Measurements from ENCODE around the gene SDR42E2. TPM values are rescaled to one million over a fixed set of nuclear protein-coding genes. Genes with fewer than 3 reads are reported as not detected.
"Not testable (repeated sequence)": the region's sequence is repeated elsewhere in the genome, so short reads cannot be mapped to it uniquely, and the experiment has no call there.

Gene SDR42E2
- total RNA-seq = not detected

DNA sequence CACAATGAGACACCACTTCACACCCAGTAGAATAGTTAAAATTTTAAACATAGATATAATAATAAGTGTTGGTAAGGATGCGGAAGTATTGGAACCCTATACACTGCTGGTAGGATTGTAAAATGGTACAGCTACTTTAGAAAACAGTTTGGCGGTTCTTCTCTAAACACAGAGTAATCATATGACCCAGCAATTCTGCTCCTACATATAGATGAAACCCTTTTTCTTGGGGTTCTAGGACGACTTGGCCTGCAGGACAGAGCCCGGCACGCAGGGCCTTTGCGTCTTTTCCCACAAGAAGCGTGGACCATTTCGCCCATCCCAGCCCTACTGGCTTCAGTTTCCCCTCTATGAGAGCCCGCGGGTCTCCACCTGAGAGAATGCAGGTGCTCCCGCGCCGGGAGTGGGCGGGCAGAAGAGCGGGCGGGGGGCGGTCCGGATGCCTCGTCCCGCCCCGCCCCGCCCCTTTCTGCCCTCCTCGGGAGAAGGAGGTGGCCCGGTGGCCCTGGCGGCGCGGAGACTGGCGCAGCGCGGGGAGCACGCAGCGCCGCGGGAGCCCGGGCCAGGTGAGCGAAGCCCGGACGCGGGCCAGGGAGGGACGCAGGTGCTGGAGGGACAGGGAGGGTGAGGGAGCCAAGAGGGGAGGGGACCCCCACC, at the start of gene SDR42E2:
TSS of gene SDR42E2 (plus strand) at position 508 of the 657 bp plus-strand sequence. CDS start 3,077 bp downstream, outside the sequence.
- no peaks in the 10 kb centered on the region for H3K9me3 Mint-ChIP-seq
- H3K27ac Mint-ChIP-seq = no peak within 1 kb of the TSS
- H3K4me1 Mint-ChIP-seq = peaks cover 3% of the 10 kb centered on the region
- peaks cover 12% of the 10 kb centered on the region for H3K27me3 Mint-ChIP-seq
- no peak within 1 kb of the TSS for H3K4me3 Mint-ChIP-seq
- H3K36me3 Mint-ChIP-seq = no peaks in the 10 kb centered on the region
- peak; percentile 46 for DNase-seq

DNA sequence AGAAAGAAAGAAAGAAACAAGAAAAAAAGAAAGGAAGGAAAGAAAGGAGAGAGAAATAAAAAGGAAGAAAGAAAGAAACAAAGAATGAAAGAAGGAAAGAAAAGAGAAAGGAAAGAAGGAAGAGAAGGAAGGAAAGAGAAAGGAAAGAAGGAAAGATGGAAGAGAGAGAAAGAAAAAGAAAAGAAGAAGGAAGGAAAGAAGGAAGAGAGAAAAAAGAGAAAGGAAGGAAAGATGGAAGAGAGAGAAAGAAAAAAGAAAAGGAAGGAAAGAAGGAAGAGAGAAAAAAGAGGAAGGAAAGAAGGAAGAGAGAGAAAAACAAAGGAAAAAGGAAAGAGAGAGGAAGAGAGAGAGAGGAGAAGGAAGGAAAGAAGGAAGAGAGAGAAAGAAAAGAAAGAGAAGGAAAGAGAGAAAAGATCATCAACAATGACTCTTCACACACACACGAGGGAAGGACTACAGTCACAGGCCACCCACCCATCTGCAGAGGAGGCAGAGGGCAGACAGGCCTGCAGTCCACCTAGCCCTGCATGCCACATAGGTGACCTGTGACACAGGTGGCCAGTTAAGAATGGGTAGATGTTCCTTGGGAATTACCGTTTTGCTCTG, 46.1 kb upstream of the SDR42E2 start:
- Mint-ChIP-seq H3K36me3 (no peaks in the 10 kb centered on the region), H3K4me3 (no peak overlapping the region), H3K9me3 (no peaks in the 10 kb centered on the region), H3K27me3 (no peaks in the 10 kb centered on the region), H3K27ac (no peak overlapping the region), H3K4me1 (no peaks in the 10 kb centered on the region)
- no peak for DNase-seq

DNA sequence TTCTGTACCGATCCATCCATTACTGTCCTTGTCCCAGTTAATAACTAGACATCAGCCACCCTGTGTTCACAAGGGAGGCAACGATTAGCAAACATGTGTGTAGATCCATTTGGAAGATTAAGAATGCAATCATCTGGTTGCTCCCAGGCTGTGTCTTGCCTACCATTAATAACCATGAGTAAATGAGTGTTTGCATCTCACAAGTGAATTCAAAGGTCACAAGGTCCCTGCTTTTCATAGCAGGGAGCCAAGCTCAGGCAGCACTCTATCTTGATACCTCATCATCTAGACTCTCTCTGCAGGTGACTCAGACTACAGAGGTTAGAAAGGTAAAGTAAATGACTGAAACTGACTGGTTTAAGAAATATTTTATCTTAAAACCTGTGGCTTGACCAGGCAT, 44.7 kb upstream of the SDR42E2 start:
- H3K27ac Mint-ChIP-seq = no peak overlapping the region
- H3K36me3 Mint-ChIP-seq = no peaks in the 10 kb centered on the region
- H3K27me3 Mint-ChIP-seq = no peaks in the 10 kb centered on the region
- H3K4me3 Mint-ChIP-seq = no peak overlapping the region
- H3K4me1 Mint-ChIP-seq = no peaks in the 10 kb centered on the region
- no peaks in the 10 kb centered on the region for H3K9me3 Mint-ChIP-seq
- DNase-seq = no peak

DNA sequence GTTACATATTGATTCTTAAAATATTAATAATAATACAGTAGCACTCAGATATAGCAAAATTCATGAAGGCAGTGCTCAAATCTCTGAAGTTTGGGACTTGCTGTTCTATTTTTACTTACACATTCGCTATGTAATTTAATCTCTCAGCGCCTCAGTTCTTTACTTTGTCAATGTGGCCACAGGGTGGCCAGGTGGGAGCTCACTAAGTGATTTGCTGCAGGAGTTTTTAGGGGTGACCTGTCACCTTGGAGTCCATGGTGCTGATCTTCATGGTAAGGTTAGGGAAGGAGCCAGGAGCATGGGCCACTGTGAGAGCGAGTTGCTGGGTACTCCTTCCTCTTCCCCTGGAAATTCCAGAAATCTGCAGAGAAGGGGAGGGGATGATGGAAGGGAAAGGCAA, 41.9 kb upstream of the SDR42E2 start:
- no peak overlapping the region for H3K27ac Mint-ChIP-seq
- no peak for DNase-seq
- H3K36me3 Mint-ChIP-seq = no peaks in the 10 kb centered on the region
- no peaks in the 10 kb centered on the region for H3K27me3 Mint-ChIP-seq
- no peaks in the 10 kb centered on the region for H3K4me1 Mint-ChIP-seq
- H3K4me3 Mint-ChIP-seq = no peak overlapping the region
- no peaks in the 10 kb centered on the region for H3K9me3 Mint-ChIP-seq

DNA sequence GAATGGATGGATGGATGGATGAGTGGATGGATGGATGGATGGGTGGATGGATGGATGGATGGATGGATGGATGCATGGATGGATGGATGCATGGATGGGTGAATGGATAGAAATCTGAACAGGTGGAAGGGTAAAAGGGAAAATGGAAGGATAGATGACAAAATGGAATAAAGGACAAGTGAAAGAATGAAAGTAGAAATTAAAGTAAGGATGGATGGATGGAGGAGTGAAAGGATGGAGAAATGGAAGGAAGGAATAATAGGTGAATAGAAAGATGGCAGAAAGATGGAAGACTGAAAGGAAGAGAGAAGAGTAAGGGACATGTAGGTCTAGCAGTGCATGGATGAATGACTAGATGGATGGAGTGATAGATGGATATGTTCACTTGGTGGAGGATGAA, 40.1 kb upstream of the SDR42E2 start:
- Mint-ChIP-seq H3K9me3 (no peaks in the 10 kb centered on the region), H3K4me3 (no peak overlapping the region), H3K4me1 (no peaks in the 10 kb centered on the region), H3K36me3 (no peaks in the 10 kb centered on the region), H3K27ac (no peak overlapping the region), H3K27me3 (no peaks in the 10 kb centered on the region)
- DNase-seq = no peak

DNA sequence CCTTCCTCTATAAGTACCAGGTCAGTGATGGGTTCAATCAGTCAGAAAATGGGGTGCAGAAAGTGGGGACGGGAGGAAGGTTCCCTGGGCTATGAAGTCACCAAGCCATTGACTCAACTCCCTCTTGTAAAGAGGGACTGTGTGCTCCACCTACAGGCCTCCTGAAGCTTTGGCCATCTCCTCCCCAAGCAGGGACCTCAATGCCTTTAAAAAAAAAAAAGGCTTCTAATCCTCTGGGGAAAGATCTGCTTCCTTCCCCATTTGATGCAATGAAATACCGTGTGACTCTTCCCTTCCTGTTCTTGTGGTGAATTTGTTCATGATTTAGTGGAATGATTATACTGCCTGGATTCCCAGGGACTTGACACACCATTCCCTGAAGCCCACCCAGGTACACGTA, 39.2 kb upstream of the SDR42E2 start:
- H3K36me3 Mint-ChIP-seq = no peaks in the 10 kb centered on the region
- H3K4me1 Mint-ChIP-seq = no peaks in the 10 kb centered on the region
- no peak for DNase-seq

DNA sequence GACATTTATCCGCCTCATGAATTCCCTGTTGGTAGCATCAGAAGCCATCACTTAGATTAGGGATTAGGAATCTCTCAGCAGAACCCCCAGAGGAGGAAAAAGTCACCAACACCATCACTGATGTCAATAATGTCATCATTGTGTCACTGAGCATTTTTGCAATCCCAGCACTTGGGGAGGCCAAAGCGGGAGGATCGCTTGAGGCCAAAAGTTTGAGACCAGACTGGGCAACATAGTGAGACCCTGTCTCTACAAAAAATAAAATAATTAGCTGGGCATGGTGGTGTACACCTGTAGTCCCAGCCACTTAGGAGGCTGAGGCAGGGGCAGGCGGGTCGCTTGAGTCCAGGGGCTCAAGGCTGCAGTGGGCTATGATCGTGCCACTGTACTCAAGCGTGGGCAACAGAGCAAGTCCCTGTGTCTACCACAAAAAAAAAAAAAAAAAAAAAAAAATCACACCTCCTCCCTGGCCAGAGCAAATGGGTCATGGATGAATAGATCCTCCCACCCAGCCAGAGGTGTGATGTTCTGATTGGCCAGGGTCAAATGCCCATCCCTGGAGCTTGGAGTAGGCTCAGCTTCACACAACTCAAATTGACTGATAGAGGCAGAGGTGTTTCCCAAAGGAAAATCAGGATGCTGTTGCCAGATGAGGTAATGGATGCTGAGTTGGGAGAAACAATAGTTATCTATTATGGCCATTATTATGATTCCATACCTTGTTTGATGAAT, 38.4 kb upstream of the SDR42E2 start:
- no peaks in the 10 kb centered on the region for H3K4me1 Mint-ChIP-seq

More for the DNA sequence above, 39.2 kb upstream of the SDR42E2 start:
- Mint-ChIP-seq H3K27me3 (no peaks in the 10 kb centered on the region), H3K4me3 (no peak overlapping the region), H3K27ac (no peak overlapping the region), H3K9me3 (no peaks in the 10 kb centered on the region)

DNA sequence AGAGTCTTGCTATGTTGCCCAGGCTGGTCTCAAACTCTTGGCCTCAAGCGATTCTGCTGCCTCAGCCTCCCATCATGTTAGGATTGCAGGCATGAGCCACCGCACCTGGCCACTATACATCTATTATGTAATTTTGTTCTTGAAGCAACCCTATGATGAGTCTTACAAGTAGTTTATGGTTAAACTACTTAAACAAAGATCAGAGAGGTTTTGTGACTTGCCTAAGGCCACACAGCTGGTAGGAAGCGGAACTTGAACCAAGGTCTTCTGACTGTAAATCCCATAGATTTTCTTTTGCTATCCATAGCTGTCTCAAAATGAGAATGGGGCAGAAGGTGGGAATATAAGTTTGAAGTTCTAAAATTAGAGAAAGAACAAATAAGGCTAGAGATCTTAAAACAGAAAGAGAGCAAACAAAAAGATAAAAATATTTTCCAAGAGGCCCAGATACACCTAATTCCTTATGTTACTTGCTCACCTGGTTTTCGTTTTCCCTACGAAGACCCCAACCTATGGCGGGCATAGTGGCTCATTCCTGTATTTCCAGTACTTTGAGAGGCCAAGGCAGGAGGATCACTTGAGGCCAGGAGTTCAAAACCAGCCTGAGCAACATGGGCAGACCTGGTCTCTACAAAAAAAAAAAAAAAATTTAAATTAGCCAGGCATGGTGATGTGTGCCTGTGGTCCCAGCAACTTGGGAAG, 37.6 kb upstream of the SDR42E2 start:
- H3K4me3 Mint-ChIP-seq = no peak overlapping the region
- H3K27ac Mint-ChIP-seq = no peak overlapping the region
- no peaks in the 10 kb centered on the region for H3K9me3 Mint-ChIP-seq
- no peaks in the 10 kb centered on the region for H3K36me3 Mint-ChIP-seq
- no peaks in the 10 kb centered on the region for H3K27me3 Mint-ChIP-seq
- H3K4me1 Mint-ChIP-seq = no peaks in the 10 kb centered on the region
- no peak for DNase-seq

More for the DNA sequence above, 38.4 kb upstream of the SDR42E2 start:
- Mint-ChIP-seq H3K27me3 (no peaks in the 10 kb centered on the region), H3K9me3 (no peaks in the 10 kb centered on the region), H3K27ac (no peak overlapping the region), H3K36me3 (no peaks in the 10 kb centered on the region), H3K4me3 (no peak overlapping the region)
- no peak for DNase-seq

DNA sequence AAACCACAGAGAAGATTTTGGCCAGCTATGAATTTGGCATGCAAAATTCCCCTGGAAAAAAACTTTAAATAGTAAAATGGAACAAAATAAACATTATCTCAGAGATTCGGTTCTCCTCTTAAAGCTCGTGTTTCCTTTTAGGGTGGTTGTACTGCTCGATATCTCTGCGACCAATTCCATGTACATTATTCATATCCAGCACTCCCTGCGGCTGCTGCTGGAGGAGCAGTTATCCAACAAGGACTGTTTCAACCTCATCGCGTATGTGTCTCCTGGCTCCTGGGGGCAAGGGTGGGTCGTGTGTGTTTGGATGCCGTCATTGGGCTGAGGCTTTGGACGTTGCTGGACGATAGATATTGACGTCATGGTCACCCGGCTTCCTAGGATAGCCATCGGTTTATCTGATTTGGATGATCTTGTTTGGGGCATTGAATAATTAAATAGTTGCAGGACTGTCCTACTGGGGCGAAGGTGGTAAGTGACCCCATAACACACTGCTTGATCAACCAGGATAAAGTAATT, 36.2 kb upstream of the SDR42E2 start:
- no peaks in the 10 kb centered on the region for H3K27me3 Mint-ChIP-seq
- DNase-seq = no peak
- H3K4me1 Mint-ChIP-seq = no peaks in the 10 kb centered on the region
- H3K27ac Mint-ChIP-seq = no peak overlapping the region
- no peaks in the 10 kb centered on the region for H3K36me3 Mint-ChIP-seq
- H3K9me3 Mint-ChIP-seq = no peaks in the 10 kb centered on the region
- H3K4me3 Mint-ChIP-seq = no peak overlapping the region

DNA sequence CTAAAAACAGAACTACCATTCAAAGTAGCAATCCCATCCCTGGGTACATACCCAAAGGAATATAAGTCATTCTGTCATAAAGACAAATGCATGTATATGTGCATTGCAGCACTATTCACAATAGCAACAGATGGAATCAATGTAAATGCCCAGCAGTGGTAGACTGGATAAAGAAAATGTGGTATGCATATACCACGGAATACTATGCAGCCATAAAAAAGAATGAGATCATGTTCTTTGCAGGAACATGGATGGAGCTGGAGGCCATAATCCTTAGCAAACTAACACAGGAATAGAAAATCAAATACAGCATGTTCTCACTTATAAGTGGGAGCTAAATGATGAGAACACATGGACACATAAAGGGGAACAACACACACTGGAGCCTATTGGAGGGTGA, 33.8 kb upstream of the SDR42E2 start:
- not testable (repeated sequence) for H3K27me3 Mint-ChIP-seq, H3K9me3 Mint-ChIP-seq, DNase-seq, H3K4me3 Mint-ChIP-seq, H3K36me3 Mint-ChIP-seq, H3K27ac Mint-ChIP-seq, H3K4me1 Mint-ChIP-seq

DNA sequence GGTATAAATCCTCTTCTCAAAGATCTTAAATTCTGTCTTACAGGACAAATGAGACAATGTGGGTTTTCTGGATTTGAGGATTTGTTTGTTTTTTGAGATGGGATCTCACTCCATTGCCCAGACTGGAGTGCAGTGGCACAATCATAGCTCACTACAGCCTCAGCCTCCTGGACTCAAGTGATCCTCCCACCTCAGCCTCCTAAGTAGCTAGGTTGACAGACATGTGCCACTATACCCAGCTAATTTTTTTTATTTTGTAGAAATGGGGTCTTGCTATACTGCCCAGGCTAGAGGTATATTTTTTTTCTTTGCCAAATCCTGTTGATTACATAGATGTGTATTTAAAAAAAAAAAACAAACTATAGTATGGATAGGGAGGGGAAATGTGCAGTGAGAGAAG, 31.8 kb upstream of the SDR42E2 start:
- H3K27me3 Mint-ChIP-seq = no peaks in the 10 kb centered on the region
- no peak overlapping the region for H3K27ac Mint-ChIP-seq
- no peaks in the 10 kb centered on the region for H3K36me3 Mint-ChIP-seq
- no peaks in the 10 kb centered on the region for H3K4me1 Mint-ChIP-seq
- H3K9me3 Mint-ChIP-seq = no peaks in the 10 kb centered on the region
- no peak overlapping the region for H3K4me3 Mint-ChIP-seq
- no peak for DNase-seq

DNA sequence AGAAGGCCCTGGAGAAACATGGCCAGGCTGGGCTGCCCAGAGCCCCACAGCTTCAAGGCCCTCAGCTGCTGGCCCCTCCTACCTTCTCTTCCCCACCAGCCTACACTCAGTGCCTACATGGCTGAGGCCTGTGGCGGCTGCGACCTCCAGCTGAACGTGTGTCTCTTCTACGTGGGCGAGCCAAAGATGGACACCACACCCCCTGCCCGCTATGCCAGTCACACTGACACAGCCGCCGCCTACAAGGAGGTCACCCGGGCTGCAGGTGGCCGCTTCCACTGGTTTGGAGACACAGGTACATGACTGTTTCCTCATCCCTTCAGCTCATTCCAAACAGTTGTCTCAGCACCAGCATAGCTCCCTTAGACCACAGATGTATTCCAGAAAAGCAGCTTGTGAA, 29.5 kb upstream of the SDR42E2 start:
- DNase-seq = no peak
- no peaks in the 10 kb centered on the region for H3K9me3 Mint-ChIP-seq
- no peak overlapping the region for H3K4me3 Mint-ChIP-seq
- no peaks in the 10 kb centered on the region for H3K36me3 Mint-ChIP-seq
- H3K27me3 Mint-ChIP-seq = no peaks in the 10 kb centered on the region
- no peak overlapping the region for H3K27ac Mint-ChIP-seq
- H3K4me1 Mint-ChIP-seq = no peaks in the 10 kb centered on the region

DNA sequence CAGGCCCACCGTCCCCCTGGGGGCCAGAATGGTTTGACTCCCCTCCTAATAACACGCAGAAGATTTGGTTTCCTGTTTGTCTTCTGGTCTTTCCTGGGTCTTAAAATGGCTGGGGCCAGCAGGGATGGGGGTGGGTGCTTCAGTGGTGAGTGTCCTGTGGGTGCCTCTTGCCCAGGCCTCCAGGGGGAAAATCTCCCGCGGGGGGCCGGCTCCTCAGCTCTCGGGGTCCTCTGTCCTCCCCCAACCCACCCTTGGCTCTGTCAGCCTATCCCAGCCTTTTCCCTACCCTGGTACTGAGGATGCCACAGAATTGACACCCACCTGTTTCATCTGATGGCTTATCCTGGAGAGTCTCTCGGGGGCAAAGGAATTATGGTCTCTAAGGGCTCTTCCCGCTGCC, 23.8 kb upstream of the SDR42E2 start:
- H3K36me3 Mint-ChIP-seq = no peaks in the 10 kb centered on the region
- DNase-seq = no peak
- no peaks in the 10 kb centered on the region for H3K9me3 Mint-ChIP-seq
- no peaks in the 10 kb centered on the region for H3K4me1 Mint-ChIP-seq
- no peaks in the 10 kb centered on the region for H3K27me3 Mint-ChIP-seq
- H3K27ac Mint-ChIP-seq = no peak overlapping the region
- no peak overlapping the region for H3K4me3 Mint-ChIP-seq

DNA sequence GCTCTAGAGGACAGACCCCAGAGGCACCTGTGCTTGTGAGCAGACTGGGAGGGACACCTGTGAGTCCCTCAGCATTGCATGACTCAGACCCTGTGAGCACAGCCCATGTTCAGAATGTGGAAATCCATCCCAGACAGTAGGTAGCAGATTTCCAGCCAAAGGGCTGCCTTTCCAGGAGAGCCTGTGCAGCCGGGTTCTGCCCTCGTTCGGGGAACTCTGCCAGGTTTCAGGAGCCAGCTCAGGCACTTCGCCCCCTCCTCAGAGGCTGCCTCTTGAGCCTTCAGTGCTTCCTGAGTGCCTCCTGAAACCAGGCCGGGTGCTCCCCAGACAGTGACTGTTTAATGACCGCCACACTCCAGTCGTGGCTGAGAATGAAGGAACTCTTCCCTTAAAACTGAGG, 23.3 kb upstream of the SDR42E2 start:
- no peak overlapping the region for H3K4me3 Mint-ChIP-seq
- no peaks in the 10 kb centered on the region for H3K4me1 Mint-ChIP-seq
- H3K27ac Mint-ChIP-seq = no peak overlapping the region
- H3K27me3 Mint-ChIP-seq = no peaks in the 10 kb centered on the region
- DNase-seq = no peak
- no peaks in the 10 kb centered on the region for H3K9me3 Mint-ChIP-seq
- H3K36me3 Mint-ChIP-seq = no peaks in the 10 kb centered on the region

DNA sequence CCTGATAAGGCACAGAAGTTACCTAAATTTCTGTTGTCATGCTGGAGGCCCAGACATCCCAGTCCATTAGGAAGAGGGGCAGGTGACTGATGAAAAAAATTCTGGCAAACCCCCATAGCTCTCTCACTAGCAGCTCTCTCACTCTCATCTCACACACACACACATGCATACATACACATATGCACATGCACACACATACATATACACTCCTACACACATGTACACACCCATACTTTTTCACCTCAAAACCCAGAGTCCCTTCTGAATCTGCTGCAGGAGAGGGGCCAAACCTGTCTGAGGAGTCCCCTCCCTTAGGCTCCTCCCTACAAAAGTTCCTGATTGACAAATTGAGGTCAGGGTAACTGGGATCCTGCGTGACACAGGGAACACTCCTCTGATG, 22.6 kb upstream of the SDR42E2 start:
- no peak for DNase-seq
- no peak overlapping the region for H3K27ac Mint-ChIP-seq
- H3K36me3 Mint-ChIP-seq = no peaks in the 10 kb centered on the region
- no peaks in the 10 kb centered on the region for H3K27me3 Mint-ChIP-seq
- H3K4me1 Mint-ChIP-seq = no peaks in the 10 kb centered on the region
- H3K9me3 Mint-ChIP-seq = no peaks in the 10 kb centered on the region
- H3K4me3 Mint-ChIP-seq = no peak overlapping the region
